Peyer's patch (tissue), 4 donors: ENCODE results near the gene ARMC9. TPM values are rescaled to one million over a fixed set of nuclear protein-coding genes. Genes with fewer than 3 reads are reported as not detected.

Source experiments
- DNase-seq, 3 donors: peaks; one replicate each; pipeline ENCODE4 v3.0.0-alpha.2; 2017 to 2019
- H3K27ac ChIP-seq, 4 donors: fragments of 200-600 bp; sonication (generic); one replicate each; pipeline ENCODE4 v1.5.1; 2016 to 2019
- H3K27me3 ChIP-seq, 2 donors: fragments of 200-600 bp; sonication (generic); one replicate each; pipeline ENCODE4 v1.5.1; 2019
- H3K36me3 ChIP-seq, 3 donors: fragments of 200-600 bp; sonication (generic); one replicate each; pipeline ENCODE4 v1.5.1; 2016 to 2019
- H3K4me1 ChIP-seq, 4 donors: fragments of 200-600 bp; sonication (generic); one replicate each; pipeline ENCODE4 v1.5.1; 2016 to 2019
- H3K4me3 ChIP-seq, 4 donors: fragments of 200-600 bp; sonication (generic); 1 replicate in 3 of 4; 2 replicates in 1 of 4; pipeline ENCODE4 v1.5.1; 2016 to 2019; ENCODE audit warnings: mild to moderate bottlenecking in 1 of 4
- H3K9me3 ChIP-seq, 4 donors: fragments of 200-600 bp; sonication (generic); one replicate each; pipeline ENCODE4 v1.5.1; 2016 to 2019; ENCODE audit warnings: mild to moderate bottlenecking in 1 of 4
- POLR2A ChIP-seq, 2 donors: fragments of 450-650 bp; IDR thresholded peaks; one replicate each; pipeline ENCODE4 v1.5.1; 2017; ENCODE audit warnings: antibody characterized with exemption in 2 of 2, mild to moderate bottlenecking in 2 of 2, moderate library complexity in 2 of 2
- total RNA-seq, 4 donors: library from RNA; depleted of rRNA; stranded (reverse); fragments of >200 nt; gene quantifications; one replicate each; pipeline ENCODE4 v1.1.0, GENCODE V29; 2016
- TF ChIP-seq, protein P1 (sequence below), 6 experiments: fragments of 450-650 bp in 4 of 6; fragments of 200-600 bp in 2 of 6; sonication (generic) in 1 of 6; IDR thresholded peaks; one replicate each; pipeline ENCODE4 v1.5.1; 2017 to 2019; ENCODE audit warnings: antibody characterized with exemption in 6 of 6, mild to moderate bottlenecking in 3 of 6, moderate library complexity in 1 of 6

The ARMC9 gene
- total RNA-seq, 4 donors from 2014 or later, result 3.3 to 15.7 (median 10.5) TPM

DNA sequence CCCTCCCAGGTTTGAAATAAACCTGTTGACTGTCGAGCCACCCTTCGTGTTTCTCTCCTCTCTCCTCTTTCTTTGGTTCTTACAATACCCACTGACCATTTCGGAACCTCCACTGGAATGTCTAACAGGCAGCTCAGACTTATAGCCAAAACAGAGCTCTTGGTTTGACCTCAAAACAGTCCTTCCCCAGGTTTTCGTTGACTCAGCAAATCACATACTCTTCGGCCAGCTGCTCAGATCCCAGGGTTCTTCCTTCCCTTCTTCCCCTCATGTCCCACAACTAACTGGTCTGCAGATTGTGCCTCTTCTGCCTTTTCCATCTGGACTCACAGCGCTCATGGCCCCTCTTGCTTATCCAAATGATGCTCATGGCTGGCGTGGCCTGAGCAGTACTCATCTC is 4.7 kb downstream of the ARMC9 start:
- Histone ChIP-seq H3K36me3 (no peaks in the 10 kb centered on the region), H3K4me3 (no peak overlapping the region), H3K4me1 (peaks cover 0 to 5% (median 0%) of the 10 kb centered on the region in 4 donors), H3K27me3 (no peaks in the 10 kb centered on the region), H3K9me3 (no peaks in the 10 kb centered on the region), H3K27ac (no peak overlapping the region)
- TF ChIP-seq, protein P1, sequence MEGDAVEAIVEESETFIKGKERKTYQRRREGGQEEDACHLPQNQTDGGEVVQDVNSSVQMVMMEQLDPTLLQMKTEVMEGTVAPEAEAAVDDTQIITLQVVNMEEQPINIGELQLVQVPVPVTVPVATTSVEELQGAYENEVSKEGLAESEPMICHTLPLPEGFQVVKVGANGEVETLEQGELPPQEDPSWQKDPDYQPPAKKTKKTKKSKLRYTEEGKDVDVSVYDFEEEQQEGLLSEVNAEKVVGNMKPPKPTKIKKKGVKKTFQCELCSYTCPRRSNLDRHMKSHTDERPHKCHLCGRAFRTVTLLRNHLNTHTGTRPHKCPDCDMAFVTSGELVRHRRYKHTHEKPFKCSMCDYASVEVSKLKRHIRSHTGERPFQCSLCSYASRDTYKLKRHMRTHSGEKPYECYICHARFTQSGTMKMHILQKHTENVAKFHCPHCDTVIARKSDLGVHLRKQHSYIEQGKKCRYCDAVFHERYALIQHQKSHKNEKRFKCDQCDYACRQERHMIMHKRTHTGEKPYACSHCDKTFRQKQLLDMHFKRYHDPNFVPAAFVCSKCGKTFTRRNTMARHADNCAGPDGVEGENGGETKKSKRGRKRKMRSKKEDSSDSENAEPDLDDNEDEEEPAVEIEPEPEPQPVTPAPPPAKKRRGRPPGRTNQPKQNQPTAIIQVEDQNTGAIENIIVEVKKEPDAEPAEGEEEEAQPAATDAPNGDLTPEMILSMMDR (IDR thresholded peaks at IDR 0.05), result no peak
- no peak for TF ChIP-seq POLR2A (IDR thresholded peaks at IDR 0.05)
- no peak for DNase-seq

DNA sequence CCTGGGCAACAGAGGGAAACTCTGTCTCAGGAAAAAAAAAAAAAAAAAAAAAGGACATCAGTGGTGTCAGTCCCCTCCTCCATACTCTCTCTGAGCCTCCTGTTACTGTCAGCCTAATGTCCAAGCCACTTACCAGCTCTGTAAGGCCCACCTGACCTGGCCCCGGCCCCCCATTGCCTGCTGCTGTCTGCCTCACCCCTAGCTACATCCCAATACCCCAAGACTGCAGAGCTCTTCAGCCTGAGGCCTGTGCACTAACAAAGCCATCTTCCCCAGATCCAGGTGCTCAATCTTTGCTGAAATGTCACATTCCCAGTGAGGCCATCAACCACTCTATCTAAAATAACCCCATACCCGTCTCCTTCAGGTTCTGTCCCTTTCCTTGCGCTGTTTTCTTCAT is 5.7 kb downstream of the ARMC9 start:
- no peak overlapping the region for H3K4me3 ChIP-seq
- H3K27me3 ChIP-seq, result no peaks in the 10 kb centered on the region
- no peak for DNase-seq
- peaks cover 0 to under 1% (median 0%) of the 10 kb centered on the region in 4 donors for H3K4me1 ChIP-seq
- H3K36me3 ChIP-seq, result peaks cover 0 to 6% (median 0%) of the 10 kb centered on the region in 3 donors
- no peak overlapping the region for H3K27ac ChIP-seq
- TF ChIP-seq, protein P1 (IDR thresholded peaks at IDR 0.05), result no peak
- TF ChIP-seq POLR2A (IDR thresholded peaks at IDR 0.05), result no peak
- H3K9me3 ChIP-seq, result no peaks in the 10 kb centered on the region

DNA sequence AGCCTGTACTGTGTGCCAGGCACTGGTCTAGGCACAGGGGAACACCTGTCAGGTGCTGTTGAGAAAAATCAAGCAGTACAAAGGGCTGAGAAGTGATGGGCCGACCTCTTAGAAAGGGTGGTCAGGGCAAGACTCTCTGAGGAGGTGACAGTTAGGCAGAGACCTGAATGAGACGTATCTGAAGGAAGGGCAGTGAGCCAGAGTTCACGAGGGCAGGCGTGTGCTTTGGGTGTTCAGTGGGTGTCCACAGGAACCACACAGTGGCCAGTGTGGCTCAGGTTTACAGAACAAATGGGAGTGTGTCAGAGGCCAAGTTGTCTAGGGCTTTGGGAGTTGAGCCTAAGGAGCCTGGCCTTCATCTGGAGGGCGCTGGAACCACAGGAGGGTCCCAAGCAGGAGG is 6.2 kb downstream of the ARMC9 start:
- Histone ChIP-seq H3K27me3 (no peaks in the 10 kb centered on the region), H3K4me1 (no peaks in the 10 kb centered on the region), H3K9me3 (no peaks in the 10 kb centered on the region), H3K4me3 (no peak overlapping the region), H3K27ac (no peak overlapping the region), H3K36me3 (peaks cover 0 to 6% (median 0%) of the 10 kb centered on the region in 3 donors)
- no peak for DNase-seq
- TF ChIP-seq, protein P1 (IDR thresholded peaks at IDR 0.05), result no peak
- TF ChIP-seq POLR2A (IDR thresholded peaks at IDR 0.05), result no peak

DNA sequence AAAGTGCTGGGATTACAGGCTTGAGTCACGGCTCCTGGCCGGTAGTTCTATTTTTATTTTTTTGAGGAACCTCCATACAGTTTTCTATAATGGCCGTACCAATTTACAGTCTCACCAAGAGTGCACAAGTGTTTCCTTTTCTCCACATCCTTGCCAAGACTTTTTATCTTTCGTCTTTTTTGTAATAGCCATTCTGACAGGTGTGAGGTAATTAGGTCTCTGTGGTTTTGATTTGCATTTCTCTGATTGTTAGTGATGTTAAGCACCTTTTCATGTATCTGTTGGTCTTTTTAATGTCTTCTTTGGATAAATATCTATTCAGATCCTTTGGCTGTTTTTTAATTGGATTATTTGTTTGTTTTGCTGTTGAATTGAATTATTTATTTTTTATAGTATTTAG is 9.3 kb downstream of the ARMC9 start:
- H3K4me3 ChIP-seq, result no peak overlapping the region
- no peak overlapping the region for H3K27ac ChIP-seq
- no peak for TF ChIP-seq POLR2A (IDR thresholded peaks at IDR 0.05)
- TF ChIP-seq, protein P1 (IDR thresholded peaks at IDR 0.05), result no peak
- H3K27me3 ChIP-seq, result no peaks in the 10 kb centered on the region
- DNase-seq, result no peak
- peaks cover 0 to 6% (median 0%) of the 10 kb centered on the region in 3 donors for H3K36me3 ChIP-seq
- no peaks in the 10 kb centered on the region for H3K4me1 ChIP-seq
- H3K9me3 ChIP-seq, result no peaks in the 10 kb centered on the region

DNA sequence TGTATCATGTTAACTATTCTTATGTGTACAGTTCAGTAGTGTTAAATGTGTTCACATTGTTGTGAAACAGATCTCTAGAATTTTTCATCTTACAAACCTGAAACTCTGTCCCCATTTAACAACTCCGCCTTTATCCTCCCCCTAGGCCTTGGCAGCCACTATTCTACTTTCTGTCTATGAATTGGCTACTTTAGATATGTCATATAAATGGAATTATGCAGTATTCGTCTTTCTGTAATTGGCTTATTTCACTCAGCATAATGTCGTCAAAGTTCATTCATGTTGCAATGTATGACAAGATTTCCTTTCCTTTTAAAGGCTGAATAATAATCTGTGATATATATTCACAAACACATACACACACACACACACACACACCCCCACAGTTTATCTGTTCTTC is 12.4 kb downstream of the ARMC9 start:
- Histone ChIP-seq H3K4me1 (no peaks in the 10 kb centered on the region), H3K36me3 (peaks cover 0 to 12% (median 0%) of the 10 kb centered on the region in 3 donors), H3K27ac (peak overlapping the region in 1 of 4 donors; percentile 16), H3K9me3 (no peaks in the 10 kb centered on the region), H3K27me3 (no peaks in the 10 kb centered on the region), H3K4me3 (no peak overlapping the region)
- no peak for DNase-seq
- TF ChIP-seq, protein P1 (IDR thresholded peaks at IDR 0.05), result no peak
- TF ChIP-seq POLR2A (IDR thresholded peaks at IDR 0.05), result no peak

DNA sequence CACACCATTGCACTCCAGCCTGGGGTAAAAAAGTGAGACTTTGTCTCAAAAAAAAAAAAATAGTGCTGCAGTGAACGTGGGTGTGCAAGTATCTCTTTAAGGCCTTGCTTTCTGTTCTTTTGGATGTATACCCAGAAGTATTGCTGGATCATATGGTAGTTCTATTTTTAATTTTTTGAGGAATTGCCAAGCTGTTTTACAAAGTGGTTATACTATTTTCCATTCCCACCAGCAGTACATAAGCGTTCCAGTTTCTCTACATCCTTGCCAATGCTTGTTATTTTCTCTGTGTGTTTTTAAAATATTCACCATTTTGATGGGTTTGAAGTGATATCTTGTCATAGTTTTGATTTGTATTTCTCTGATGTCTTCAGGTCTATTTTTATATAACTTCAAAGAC is 13.1 kb downstream of the ARMC9 start:
- H3K27ac ChIP-seq, result peak overlapping the region in 1 of 4 donors; percentile 16
- H3K4me1 ChIP-seq, result no peaks in the 10 kb centered on the region
- H3K4me3 ChIP-seq, result no peak overlapping the region
- TF ChIP-seq, protein P1 (IDR thresholded peaks at IDR 0.05), result no peak
- TF ChIP-seq POLR2A (IDR thresholded peaks at IDR 0.05), result no peak
- H3K36me3 ChIP-seq, result peaks cover 0 to 18% (median 0%) of the 10 kb centered on the region in 3 donors
- no peak for DNase-seq
- no peaks in the 10 kb centered on the region for H3K27me3 ChIP-seq
- no peaks in the 10 kb centered on the region for H3K9me3 ChIP-seq
